Left ventricle myocardium superior (tissue), 1 donor: ENCODE data around the gene GATD1. TPM values are rescaled to one million over a fixed set of nuclear protein-coding genes. Genes with fewer than 3 reads are reported as not detected.

ENCODE experiments used
- ATAC-seq: fragments of 200-7000 bp; cut with Tn5 transposase; one replicate; pipeline ENCODE4 v1.9.1; 2020; ENCODE audit warnings: mild to moderate bottlenecking, moderate library complexity
- DNase-seq: peaks from one replicate; pipeline ENCODE4 v3.0.0-alpha.2; 2020
- intact Hi-C: fragments of 100-400 bp; cut with micrococcal nuclease; formaldehyde crosslinking; loops from one replicate; pipeline ENCODE4 v1.11.0; 2022
- total RNA-seq: library from RNA; stranded (reverse); fragmentation: NEBNext Ultra II Directional; extraction: Animal tissue kit (Norgen Biotek cat#: 25700); gene quantifications from one replicate; pipeline ENCODE4 v1.2.1, GENCODE V29; 2021
- donor health status: DM: no; HTN: yes; CAD: no; lungs with severe emphysema.

The GATD1 gene
- total RNA-seq, 1 donor from 2014 or later: 23.1 TPM

- DNase-seq (no peak), ATAC-seq (no peak)
- intact Hi-C loops: no loop called here
These were observed 36.3 kb upstream of the GATD1 start for GRCh38 chr11:813456-814096.

- ATAC-seq (no peak), DNase-seq (no peak)
- intact Hi-C loops: no loop called here
These were observed 35.8 kb upstream of the GATD1 start for GRCh38 chr11:813072-813455.

- intact Hi-C loops: no loop called here
- no peak for ATAC-seq
These were observed 35.1 kb upstream of the GATD1 start for GRCh38 chr11:812390-812789.

GRCh38 chr11:811446-812245, 34.4 kb upstream of the GATD1 start:
- ATAC-seq (no peak), DNase-seq (no peak)
- intact Hi-C loops: no loop called here

More at GRCh38 chr11:812390-812789, 35.1 kb upstream of the GATD1 start:
- DNase-seq: no peak

- ATAC-seq (no peak), DNase-seq (no peak)
- intact Hi-C loops: no loop called here
These were observed 32.8 kb upstream of the GATD1 start for GRCh38 chr11:810040-810567.

- intact Hi-C loops: no loop called here
- ATAC-seq: peak; percentile 90
- DNase-seq: peak; percentile 99
These were observed 32.2 kb upstream of the GATD1 start, which contains the start of gene RPLP2 for GRCh38 chr11:809287-810039. Gene RPLP2, plus strand, starts transcription at chr11:809967. Its CDS starts 268 bp downstream, at chr11:810235.

GRCh38 chr11:808427-809286, 31.4 kb upstream of the GATD1 start:
- DNase-seq (no peak), ATAC-seq (no peak)
- intact Hi-C loops: no loop called here

- ATAC-seq (no peak), DNase-seq (no peak)
- intact Hi-C loops: no loop called here
These were observed 27.3 kb upstream of the GATD1 start for GRCh38 chr11:804599-804964.

GRCh38 chr11:803770-804598, 26.7 kb upstream of the GATD1 start:
- intact Hi-C loops: no loop called here
- DNase-seq (no peak), ATAC-seq (no peak)

- DNase-seq (no peak), ATAC-seq (no peak)
- intact Hi-C loops: no loop called here
These were observed 26.1 kb upstream of the GATD1 start for GRCh38 chr11:803467-803742.

GRCh38 chr11:802693-803466, 25.6 kb upstream of the GATD1 start:
- ATAC-seq: no peak
- DNase-seq: no peak
- intact Hi-C loops: no loop called here

- DNase-seq (no peak), ATAC-seq (no peak)
- intact Hi-C loops: no loop called here
These were observed 24.8 kb upstream of the GATD1 start for GRCh38 chr11:802018-802617.

- intact Hi-C loops: no loop called here
- DNase-seq: no peak
- ATAC-seq: no peak
These were observed 24.0 kb upstream of the GATD1 start for GRCh38 chr11:801097-801780.

GRCh38 chr11:800473-800872, 23.2 kb upstream of the GATD1 start:
- peak; percentile 36 for DNase-seq
- intact Hi-C loops: no loop called here

GRCh38 chr11:799641-800316, 22.5 kb upstream of the GATD1 start:
- intact Hi-C loops: no loop called here
- DNase-seq: peak; percentile 31
- ATAC-seq: no peak

More at GRCh38 chr11:800473-800872, 23.2 kb upstream of the GATD1 start:
- ATAC-seq: no peak

- intact Hi-C loops: no loop called here
- DNase-seq (peak; percentile 90), ATAC-seq (peak; percentile 76)
These were observed 20.9 kb upstream of the GATD1 start, which contains the start of gene SLC25A22 for GRCh38 chr11:798093-798713. Gene SLC25A22, minus strand, starts transcription at chr11:798281. Its CDS starts 3,275 bp downstream, at chr11:795006.
